Activated CD8-positive, alpha-beta memory T cell treated with anti-CD3 and anti-CD28 coated beads, Interleukin-2, amount 50 U/mL, for 1 hour (primary cell): Measurements from ENCODE around the gene GAL3ST1.

ENCODE experiments used
- DNase-seq: peaks from one replicate; pipeline ENCODE4 v3.0.0-alpha.2; 2020; ENCODE audit errors: extremely low read depth

The GAL3ST1 gene

DNA sequence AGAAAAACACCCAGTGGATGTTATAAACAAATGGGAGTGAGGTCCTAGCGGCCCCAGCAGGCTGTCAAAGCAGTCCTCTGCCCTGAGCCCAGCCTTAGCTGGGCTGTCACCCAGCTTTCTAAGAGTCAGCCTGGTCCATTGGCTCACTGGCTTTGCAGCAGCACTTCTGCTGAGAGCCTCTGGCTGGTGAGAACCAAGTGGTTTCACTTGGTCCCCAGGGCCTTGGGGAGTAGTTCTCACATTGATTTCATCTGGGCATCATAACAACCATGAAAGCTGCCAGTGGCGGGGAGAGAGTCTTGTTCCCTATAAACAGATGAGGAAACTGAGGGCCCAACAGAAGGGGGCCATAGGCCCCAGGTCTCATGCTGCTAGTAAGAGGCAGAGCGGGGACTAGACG, 39.3 kb downstream of the GAL3ST1 start:
- no peak for DNase-seq

DNA sequence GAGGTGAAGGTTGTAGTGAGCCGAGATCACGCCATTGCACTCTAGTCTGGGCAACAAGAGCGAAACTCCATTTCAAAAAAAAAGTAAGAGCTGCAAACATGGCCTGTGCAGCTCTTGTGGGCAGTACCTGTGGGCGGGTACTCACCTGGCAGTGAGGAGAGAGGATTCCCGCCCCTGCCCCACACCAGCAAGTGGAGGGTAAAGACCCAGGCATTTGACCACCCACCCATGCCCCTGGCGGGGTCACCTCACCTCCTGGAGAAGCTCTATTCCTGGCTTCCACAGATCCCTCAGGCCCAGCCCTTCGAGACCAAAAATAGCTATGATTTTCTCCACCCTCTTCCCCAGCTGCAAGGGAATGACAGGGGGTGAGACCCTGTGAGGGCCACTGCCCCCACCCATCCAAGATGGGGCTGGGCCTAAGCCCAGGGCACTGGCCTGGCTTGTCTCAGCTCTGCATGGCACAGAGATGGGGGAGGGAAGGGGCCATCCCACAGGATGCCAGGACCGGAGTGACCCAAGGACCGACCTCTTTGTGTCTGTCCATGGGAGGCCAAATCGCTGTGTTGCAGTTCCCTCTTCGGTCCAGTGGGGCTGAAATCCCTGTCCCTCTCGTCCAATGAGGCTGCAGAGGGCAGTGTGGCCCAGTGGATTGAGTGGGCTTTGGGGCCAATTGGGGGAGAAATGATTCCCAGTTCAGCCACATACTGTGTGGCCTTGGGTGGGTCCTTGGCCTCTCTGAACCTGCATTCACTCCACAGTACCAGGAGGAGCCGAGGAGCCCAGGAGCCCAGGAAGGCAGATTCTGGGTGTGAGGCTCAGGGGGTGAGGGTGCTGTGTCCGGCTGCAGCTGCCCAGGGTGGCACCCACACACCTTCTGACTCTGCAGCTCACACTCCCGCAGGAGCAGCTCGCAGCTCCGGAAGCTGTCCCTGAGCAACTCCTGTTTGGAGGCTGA, 42.5 kb downstream of the GAL3ST1 start:
- DNase-seq: no peak

DNA sequence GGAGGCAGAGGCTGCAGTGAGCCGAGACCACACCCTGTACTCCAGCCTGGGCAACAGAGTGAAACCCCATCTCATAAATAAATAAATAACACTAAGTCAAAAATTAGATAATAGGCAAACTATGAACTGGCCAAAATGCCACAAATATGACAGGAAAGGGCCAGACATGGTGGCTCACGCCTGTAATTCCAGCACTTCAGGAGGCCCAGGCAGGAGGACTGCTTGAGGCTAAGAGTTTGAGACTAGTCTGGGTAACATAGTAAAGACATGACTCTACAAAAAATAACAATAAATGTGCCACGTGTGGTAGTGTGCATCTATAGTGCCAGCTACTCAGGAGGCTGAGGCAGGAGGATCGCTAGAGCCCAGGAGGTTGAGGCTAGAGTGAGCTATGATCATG, 47.8 kb downstream of the GAL3ST1 start:
- no peak for DNase-seq

DNA sequence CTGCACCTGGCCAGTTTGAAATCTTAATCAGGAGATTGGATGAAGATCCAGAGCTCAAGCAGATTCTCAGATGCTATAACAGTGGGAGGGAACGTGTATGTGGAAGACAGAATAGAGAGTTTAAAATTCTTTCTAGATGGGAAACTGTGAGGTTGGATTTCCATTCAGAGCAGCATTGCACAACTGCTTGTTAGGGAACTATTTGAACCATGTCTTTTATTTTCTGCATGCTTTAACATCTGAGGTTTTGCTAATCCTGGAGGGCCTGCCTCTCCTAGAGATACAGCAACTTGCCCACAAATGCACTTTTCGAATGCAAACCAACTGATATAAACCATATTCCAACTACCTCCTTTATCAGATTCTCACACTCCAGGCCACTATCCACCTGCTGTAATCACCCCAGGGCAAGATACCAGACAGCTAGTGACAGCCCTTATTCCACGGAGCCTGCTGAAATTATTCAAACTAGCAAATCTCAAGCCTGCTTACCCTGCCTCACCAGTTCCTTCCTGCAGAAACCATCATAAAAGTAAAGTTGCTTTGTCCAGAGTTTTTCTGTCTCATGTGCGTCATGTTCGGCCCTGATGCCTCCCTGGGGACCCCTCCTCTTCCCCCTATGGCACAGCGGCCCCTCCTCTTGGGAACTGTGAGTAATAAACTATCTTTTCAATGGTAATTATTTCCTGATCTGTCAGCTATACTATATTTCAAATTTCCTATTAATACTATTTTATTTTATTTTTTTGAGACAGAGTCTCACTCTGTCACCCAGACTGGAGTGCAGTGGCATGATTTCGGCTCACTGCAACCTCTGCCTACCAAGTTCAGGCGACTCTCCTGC, 50.6 kb downstream of the GAL3ST1 start:
- no peak for DNase-seq

DNA sequence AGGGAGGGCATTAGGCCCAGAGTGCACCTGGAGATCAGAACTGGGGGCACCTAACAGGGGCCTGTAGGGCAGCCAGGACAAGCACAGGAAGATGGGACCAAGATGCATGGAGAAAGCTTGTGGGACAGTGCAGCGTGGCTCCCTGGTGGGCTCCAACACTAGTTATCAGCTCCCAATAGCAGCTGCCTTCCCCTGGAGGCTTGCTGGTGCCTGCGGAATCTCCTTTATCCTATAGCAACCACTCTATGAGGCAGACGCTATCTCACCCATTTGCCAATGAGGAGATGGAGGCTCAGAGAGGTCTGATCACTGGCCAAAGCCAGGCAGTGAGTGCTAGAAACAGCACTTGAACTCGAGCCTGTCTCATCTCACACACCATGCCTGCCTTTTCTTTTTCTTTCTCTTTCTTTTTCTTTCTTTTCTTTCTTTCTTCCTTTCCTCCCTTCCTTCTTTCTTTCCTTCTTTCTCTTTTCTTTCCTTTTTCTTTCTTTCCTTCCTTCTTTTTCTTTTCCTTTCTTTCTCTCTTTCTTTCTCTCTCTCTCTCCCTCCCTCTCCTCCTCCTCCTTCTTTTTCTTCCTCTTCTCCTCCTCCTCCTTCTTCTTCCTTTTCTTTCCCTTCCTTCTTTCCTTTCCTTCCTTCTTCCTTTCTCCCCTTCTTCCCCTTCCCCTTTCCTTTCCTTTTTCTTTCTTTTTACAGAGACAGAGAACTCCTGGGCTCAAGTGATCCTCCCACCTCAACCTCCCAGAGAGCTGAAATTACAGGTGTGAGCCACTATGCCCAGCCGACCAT, 52.9 kb downstream of the GAL3ST1 start:
- DNase-seq: no peak

DNA sequence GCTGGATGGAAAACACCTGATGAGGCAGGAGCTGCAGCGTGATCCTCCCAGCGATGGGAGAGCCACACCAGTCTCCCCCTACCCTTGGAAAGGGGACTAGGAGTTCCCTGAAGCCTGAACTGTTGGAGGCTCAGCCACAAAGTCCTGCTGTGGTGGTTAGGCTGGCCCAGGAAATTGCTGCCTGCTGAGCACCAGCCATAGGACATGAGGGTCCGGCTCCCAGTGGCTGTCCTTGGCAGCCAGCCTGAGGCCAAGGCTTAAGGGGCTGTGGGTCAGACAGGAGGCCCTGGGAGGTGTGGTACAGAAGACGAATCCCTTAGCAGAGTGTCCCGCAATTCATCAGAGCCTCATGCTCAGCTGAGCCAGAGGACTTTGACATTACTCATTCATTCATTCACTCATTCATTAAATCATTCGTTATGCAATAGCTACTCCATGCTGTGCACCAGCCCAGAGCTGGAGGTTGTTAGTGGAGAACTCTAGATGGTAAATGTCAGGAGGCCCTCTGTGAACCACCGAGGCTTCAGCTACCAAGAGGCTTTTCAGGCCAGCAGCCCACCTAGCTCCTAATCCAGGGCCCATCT, 54.5 kb downstream of the GAL3ST1 start:
- no peak for DNase-seq

DNA sequence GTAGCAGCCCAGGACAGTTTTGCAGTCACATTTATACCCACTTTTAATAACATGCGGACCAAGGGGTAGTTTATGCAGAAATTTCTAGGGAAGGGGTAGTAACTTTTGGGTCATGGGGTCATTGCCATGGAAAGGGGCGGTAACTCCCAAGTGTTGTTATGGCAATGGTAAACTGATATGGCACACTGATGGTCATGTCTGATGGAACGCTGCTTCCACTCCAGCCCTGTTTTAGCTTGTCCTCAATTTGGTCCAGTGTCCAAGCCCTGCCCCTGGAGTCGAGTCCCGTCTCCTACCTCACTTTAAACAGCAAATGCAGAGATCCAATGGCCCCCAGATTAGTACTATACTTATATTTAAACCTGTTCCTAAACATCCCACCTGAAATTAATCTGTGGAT, 57.7 kb downstream of the GAL3ST1 start:
- no peak for DNase-seq

DNA sequence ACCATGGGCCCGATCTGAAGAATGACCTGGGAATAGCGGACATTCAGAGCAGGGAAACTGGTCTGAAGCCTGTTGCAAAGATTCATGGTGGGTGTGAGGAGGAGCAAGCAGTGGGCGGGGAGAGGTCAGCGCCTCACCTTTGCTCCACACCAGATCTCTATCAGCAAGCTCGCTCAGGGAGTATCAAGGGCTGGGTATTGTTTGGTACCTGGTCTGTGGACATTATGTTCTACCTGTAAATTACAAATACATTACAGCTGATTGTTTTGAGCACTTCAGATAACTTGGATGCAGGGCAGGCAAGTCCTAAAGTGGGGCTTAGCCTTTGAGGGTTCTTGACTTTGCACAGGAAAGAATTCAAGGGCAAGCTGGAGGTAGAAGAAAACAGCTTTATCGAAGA, 58.2 kb downstream of the GAL3ST1 start:
- DNase-seq: no peak

DNA sequence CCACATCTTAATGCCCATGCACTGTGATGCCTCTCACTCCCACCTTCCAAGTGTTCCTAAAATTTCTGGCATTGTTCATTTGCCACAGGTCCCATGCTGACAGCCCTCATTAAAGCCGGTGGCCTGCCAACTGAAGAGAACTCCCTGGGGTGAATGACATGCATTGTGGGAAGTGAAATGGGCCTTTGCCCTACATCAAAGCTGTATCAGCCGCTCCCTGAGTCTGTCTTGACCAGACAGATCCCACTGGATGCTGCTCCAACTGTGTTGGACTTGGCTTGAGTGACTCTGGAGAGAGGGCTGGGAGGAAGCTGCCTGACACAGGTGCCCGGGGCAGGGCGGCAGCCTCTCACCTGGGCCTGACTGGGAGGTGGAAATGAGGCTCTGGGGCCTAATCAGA, 60.2 kb downstream of the GAL3ST1 start:
- no peak for DNase-seq

DNA sequence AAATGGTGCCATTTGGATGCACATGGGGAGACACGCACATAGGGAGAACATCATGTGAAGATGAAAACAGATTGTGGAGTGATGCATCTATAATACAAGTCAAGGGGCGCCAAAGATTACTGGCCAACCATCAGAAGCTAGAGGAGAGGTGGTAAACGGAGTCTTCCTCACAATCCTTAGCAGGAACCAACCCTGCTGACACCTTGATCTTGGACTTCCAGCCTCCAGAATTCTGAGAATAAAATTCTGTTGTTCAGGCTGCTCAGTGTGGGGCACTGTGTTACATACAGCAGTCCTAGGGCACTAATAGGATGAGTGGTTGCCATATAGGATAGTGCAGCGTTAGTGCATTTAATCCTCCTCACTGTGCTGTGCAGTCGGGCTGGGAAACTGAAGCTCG, 61.0 kb downstream of the GAL3ST1 start:
- no peak for DNase-seq

DNA sequence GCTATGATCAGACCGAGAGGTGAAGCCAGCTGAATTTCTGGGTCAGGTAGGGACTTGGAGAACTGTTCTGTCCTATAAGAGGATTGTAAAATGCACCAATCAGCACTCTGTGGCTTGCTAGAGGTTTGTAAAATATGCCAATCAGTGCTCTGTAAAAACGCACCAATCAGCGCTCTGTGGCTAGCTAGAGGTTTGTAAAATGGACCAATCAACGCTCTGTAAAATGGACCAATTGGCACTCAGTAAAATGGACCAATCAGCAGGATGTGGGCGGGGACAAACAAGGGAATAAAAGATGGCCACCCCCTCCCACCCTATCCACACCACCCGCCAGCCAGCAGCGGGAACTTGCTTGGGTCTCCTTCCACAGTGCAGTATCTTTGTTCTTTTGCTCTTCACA, 62.6 kb downstream of the GAL3ST1 start:
- no peak for DNase-seq

DNA sequence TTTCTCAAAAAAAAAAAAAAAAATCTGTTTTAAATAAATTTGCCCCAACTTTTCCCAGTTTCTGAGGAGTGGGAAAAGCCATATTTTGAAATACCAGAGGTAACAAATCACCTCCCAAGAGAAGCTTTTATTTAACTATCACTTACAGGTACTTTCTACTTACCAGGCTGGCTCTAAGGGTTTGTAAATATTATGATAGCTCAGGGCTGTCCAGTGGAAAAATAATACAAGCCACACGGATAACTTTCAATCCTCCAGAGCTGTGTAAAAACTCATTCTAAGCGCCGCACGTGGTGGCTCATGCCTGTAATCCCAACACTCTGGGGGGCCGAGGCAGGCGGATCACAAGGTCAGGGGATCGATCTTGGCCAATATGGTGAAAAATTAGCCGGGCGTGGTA, 63.4 kb downstream of the GAL3ST1 start:
- DNase-seq: no peak

DNA sequence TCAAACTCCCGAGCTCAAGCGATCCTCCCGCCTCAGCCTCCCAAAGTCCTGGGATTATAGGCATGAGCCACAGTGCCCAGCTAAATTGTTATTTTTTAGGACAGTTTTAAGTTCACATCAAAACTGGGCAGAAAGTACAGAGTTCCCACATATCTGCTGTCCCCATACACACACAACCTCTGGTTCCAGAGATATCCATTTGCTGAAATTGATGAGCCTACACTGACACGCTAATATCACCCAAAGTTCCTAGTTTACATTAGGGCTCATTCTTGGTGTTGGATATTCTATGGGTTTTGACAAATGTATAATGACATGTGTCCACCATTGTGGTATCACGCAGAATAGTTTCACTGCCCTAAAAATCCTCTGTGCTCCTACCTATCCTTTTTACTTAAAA, 66.2 kb downstream of the GAL3ST1 start:
- no peak for DNase-seq

DNA sequence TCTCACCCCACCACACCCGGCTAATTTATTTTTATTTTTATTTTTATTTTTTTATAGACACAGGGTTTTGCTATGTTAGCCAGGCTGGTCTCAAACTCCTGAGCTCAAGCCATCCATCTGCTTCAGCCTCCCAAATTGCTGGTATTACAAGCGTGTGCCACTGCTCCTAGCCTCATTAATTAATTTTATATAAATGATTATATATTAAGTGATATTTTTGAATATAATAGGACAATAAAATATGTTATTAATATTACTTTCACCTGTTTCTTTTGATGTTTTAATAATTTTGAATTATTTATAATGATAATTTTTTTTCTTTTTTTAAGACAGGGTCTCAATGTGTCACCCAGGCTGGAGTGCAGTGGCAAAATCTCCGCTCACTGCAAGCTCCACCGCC, 66.8 kb downstream of the GAL3ST1 start:
- DNase-seq: no peak

DNA sequence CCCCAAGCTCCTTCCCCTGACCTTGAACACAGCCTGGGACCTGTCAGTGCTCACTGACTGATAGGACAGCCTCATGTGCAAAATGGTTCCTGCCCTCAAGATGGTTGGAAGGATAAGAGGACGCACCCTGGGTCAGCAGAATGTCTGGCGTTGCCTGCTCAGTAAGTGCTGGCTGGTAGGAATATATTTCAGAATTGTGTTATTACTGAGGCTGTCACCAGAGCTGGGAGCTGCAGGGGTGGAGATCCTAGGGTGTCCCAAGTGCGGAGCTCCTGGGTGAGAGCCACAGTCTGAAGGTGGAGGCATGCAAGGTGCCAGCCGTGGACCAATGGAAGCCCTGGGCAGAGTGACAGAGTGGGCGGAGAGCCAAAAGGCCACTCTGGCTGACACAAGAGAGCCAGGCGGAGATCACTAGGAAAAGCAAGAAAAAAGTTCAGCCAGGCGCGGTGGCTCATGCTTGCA, 67.9 kb downstream of the GAL3ST1 start:
- DNase-seq: no peak
